ENCODE results near the gene HACE1.
"Not testable (repeated sequence)": the region's sequence is repeated elsewhere in the genome, so short reads cannot be mapped to it uniquely, and the experiment has no call there.

HACE1 gene

GRCh38 chr6:104859225-104860146 is at the start of gene HACE1:
TSS of gene HACE1 (minus strand) at chr6:104859919. CDS start at chr6:104859642, 277 bp downstream.
- DNase-seq (ENCODE audit: extremely low spot score, insufficient read length, low read depth) (peak; percentile 90), FAIRE-seq (peak; percentile 93)

- no peak for DNase-seq (ENCODE audit: extremely low spot score, insufficient read length, low read depth)
- FAIRE-seq: no peak
Observed at GRCh38 chr6:104908888-104909525, 49.3 kb upstream of the HACE1 start.

- FAIRE-seq (no peak), DNase-seq (ENCODE audit: extremely low spot score, insufficient read length, low read depth) (no peak)
Observed at GRCh38 chr6:104908031-104908887, 48.5 kb upstream of the HACE1 start.

- not testable (repeated sequence) for FAIRE-seq; DNase-seq (ENCODE audit: extremely low spot score, insufficient read length, low read depth)
Observed at GRCh38 chr6:104898893-104899292, 39.2 kb upstream of the HACE1 start.

GRCh38 chr6:104896914-104897313 is 37.2 kb upstream of the HACE1 start:
- FAIRE-seq (no peak), DNase-seq (ENCODE audit: extremely low spot score, insufficient read length, low read depth) (no peak)

- FAIRE-seq (no peak), DNase-seq (ENCODE audit: extremely low spot score, insufficient read length, low read depth) (no peak)
Observed at GRCh38 chr6:104888066-104888465, 28.3 kb upstream of the HACE1 start.

- DNase-seq (ENCODE audit: extremely low spot score, insufficient read length, low read depth): no peak
- no peak for FAIRE-seq
Observed at GRCh38 chr6:104887350-104887749, 27.6 kb upstream of the HACE1 start.

GRCh38 chr6:104885518-104886043 is 25.9 kb upstream of the HACE1 start:
- no peak for FAIRE-seq
- no peak for DNase-seq (ENCODE audit: extremely low spot score, insufficient read length, low read depth)

- DNase-seq (ENCODE audit: extremely low spot score, insufficient read length, low read depth): no peak
- no peak for FAIRE-seq
Observed at GRCh38 chr6:104884867-104885517, 25.3 kb upstream of the HACE1 start.

GRCh38 chr6:104881964-104882668 is 22.4 kb upstream of the HACE1 start:
- FAIRE-seq (no peak), DNase-seq (ENCODE audit: extremely low spot score, insufficient read length, low read depth) (no peak)

GRCh38 chr6:104862456-104862855 is 2.7 kb upstream of the HACE1 start:
- no peak for FAIRE-seq

GRCh38 chr6:104860221-104860620 is 502 bp upstream of the HACE1 start:
- DNase-seq (ENCODE audit: extremely low spot score, insufficient read length, low read depth) (no peak), FAIRE-seq (no peak)

More at GRCh38 chr6:104862456-104862855, 2.7 kb upstream of the HACE1 start:
- DNase-seq (ENCODE audit: extremely low spot score, insufficient read length, low read depth): no peak

GRCh38 chr6:104858642-104859041 is 1.1 kb downstream of the HACE1 start:
- FAIRE-seq (no peak), DNase-seq (ENCODE audit: extremely low spot score, insufficient read length, low read depth) (no peak)

GRCh38 chr6:104855507-104855906 is 4.2 kb downstream of the HACE1 start:
- DNase-seq (ENCODE audit: extremely low spot score, insufficient read length, low read depth) (no peak), FAIRE-seq (no peak)

- FAIRE-seq; DNase-seq (ENCODE audit: extremely low spot score, insufficient read length, low read depth): not testable (repeated sequence)
Observed at GRCh38 chr6:104847721-104848120, 12.0 kb downstream of the HACE1 start.

- no peak for FAIRE-seq
Observed at GRCh38 chr6:104843229-104843628, 16.5 kb downstream of the HACE1 start.

GRCh38 chr6:104837158-104837557 is 22.6 kb downstream of the HACE1 start:
- DNase-seq (ENCODE audit: extremely low spot score, insufficient read length, low read depth): no peak

More at GRCh38 chr6:104843229-104843628, 16.5 kb downstream of the HACE1 start:
- no peak for DNase-seq (ENCODE audit: extremely low spot score, insufficient read length, low read depth)

GRCh38 chr6:104836479-104837020 is 23.2 kb downstream of the HACE1 start:
- FAIRE-seq; DNase-seq (ENCODE audit: extremely low spot score, insufficient read length, low read depth): not testable (repeated sequence)

More at GRCh38 chr6:104837158-104837557, 22.6 kb downstream of the HACE1 start:
- no peak for FAIRE-seq
